Measurements from ENCODE around the gene ARNT2.

Gene ARNT2

GRCh38 chr15:80560601-80561400, 156.6 kb downstream of the ARNT2 start:
- no peak for DNase-seq

GRCh38 chr15:80561500-80561899, 157.3 kb downstream of the ARNT2 start:
- no peak for DNase-seq

- DNase-seq, result no peak
Observed at GRCh38 chr15:80562033-80562432, 157.9 kb downstream of the ARNT2 start.

GRCh38 chr15:80562846-80563245, 158.7 kb downstream of the ARNT2 start:
- no peak for DNase-seq

DNA sequence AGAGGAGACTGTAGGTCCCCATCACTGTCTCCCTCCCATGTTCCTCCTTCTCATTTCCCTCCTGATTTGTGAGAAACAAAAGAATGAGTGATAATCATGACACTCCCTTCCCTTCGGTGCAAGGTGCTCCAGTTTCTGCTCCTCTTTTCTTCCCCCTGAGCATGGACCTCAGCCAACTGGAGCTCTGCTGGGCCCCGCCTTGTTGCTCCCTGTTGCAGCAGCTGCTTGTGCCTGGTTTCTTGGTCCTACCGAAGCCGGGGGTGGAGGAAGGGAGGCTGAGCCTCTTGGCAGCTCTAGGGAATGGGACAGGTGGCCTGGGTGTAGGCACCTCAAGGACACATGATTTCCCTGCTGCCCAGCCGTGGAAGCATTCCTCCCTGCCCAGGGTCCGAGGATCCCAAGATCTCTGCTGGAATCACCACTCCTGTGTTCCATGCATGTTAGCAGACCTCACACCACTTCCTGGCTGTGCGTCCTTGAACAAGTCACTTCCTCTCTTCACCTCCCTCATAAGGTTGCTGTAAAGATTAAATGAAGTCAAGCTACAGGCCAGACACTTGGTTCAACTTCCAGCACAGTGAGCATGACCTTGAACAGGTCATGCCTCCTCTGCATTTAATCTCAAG, 159.3 kb downstream of the ARNT2 start:
- DNase-seq, result no peak

DNA sequence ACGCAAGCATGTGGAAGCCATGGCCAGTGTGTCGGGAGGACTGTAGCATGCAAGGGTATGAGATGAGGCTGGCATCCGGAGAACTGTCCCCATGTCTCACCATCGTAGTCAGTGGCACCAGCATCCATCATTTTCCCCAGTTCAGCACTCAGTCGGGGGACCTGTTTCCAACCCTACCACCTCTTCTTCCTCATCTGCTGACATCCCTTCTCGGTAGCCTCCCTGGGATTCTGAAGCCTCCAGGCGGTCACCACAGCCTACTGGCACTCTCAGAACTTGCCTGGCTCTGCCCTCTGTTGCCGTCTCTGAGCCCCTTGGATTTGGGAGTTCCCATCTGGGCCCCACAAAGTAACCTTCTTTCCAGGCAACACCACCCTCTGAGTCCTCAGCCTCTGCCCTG, 159.9 kb downstream of the ARNT2 start:
- DNase-seq, result no peak

DNA sequence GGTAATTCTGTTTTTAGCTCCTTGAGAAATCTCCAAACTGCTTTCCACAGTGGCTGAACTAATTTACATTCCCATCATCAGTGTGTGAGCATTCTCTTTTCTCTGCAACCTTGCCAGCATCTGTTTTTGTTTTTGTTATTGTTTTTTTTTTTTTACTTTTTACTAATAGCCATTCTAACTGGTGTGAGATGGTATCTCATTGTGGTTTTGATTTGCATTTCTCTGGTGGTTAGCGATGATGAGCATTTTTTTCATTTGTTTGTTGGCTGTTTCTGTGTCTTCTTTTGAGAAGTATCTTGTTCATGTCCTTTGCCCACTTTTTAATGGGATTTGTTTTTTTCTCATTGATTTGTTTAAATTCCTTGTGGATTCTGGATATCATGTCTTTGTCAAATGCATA, 161.2 kb downstream of the ARNT2 start:
- no peak for DNase-seq

GRCh38 chr15:80565988-80566387, 161.8 kb downstream of the ARNT2 start:
- no peak for DNase-seq

- peak; percentile 71 for DNase-seq
Observed at GRCh38 chr15:80567721-80568157, 163.6 kb downstream of the ARNT2 start.

GRCh38 chr15:80568298-80568697, 164.1 kb downstream of the ARNT2 start:
- no peak for DNase-seq

- no peak for DNase-seq
Observed at GRCh38 chr15:80568876-80569605, 164.9 kb downstream of the ARNT2 start.

DNA sequence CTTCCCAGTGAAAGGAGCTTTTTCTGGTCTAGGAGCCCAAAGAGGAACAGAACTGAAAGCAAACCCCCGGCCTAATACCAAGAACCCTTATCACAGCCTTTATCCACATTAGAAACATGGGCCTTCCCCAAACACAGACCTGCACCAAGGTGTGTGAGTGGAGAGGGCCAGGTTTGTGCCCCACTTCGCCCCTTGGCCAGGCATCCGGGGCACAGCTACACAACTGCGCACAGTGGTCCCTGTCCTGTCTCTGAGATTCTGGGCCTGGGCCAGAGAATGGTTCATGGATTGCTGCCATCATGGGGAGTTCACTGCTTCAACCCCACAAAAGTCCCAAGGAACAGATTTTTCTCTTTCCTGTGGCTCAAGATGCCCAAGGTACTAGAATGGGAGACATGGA, 165.5 kb downstream of the ARNT2 start:
- no peak for DNase-seq

- DNase-seq, result no peak
Observed at GRCh38 chr15:80570553-80570952, 166.4 kb downstream of the ARNT2 start.

- no peak for DNase-seq
Observed at GRCh38 chr15:80572337-80572736, 168.2 kb downstream of the ARNT2 start.

DNA sequence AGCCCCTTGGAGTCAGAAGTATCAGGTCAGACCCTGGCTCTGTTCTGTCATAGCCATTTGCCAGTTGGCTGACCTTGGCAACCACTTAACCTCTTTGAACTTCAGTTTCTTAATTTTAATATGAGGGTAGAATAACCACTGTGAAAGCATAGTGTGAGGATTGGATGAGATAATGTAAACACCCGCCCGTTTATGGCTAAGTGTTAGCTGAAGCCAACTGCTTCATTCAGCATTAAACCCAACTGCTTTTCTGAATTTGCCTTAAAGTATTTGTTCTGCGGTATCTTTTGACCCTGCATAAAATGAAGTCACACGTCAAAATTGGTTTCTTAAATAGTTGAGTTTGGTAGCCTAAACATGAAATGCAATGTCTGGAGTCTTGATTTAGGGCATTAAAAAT, 169.4 kb downstream of the ARNT2 start:
- DNase-seq, result no peak

- no peak for DNase-seq
Observed at GRCh38 chr15:80574590-80574989, 170.4 kb downstream of the ARNT2 start.

- DNase-seq, result no peak
Observed at GRCh38 chr15:80576519-80577090, 172.4 kb downstream of the ARNT2 start.

GRCh38 chr15:80577552-80578205, 173.5 kb downstream of the ARNT2 start:
- DNase-seq, result no peak

GRCh38 chr15:80578206-80578595, 174.0 kb downstream of the ARNT2 start:
- no peak for DNase-seq

DNA sequence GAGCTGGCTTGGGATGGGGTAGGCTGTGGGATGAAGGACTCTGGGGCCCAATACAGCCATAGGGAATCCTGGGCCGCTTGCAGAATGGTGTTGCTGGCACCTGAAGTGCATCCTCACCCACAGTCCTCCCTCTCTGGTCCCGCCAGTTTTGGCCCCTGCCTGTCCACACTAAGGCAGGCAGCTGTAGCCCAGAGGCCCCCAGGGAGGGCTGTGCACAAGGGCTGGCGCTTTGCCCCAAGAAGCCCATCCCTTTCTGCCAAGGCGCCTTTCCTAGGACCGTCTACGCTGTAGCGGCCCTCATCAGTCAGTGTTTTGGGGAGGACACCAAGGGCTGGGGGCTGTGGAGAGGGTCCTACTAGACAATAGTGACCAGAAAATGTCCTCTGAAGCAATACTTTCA, 174.7 kb downstream of the ARNT2 start:
- no peak for DNase-seq

GRCh38 chr15:80579611-80580010, 175.4 kb downstream of the ARNT2 start:
- no peak for DNase-seq

DNA sequence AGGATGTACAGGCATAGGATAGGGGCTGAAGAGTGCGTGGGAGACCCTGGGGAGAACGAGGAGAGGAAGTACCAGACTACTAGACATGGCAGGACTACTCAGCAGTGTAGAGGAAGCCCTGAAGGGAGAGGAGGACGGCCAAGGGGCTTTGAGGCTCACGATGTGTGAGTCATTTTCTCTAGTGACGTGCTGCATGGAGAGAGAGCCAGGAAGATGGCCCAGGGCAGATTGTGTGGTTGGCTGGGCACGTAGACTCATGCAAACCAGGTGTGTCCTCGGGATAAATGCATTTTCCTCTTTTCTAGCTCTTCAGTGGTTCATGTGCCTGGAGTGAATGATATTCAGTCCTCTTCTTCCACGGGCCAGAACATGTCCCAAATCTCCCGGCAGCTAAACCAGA, 175.9 kb downstream of the ARNT2 start:
- no peak for DNase-seq
